Measurements from ENCODE around the gene ETFA.
"Not testable (repeated sequence)": the region's sequence is repeated elsewhere in the genome, so short reads cannot be mapped to it uniquely, and the experiment has no call there.

The ETFA gene

GRCh38 chr15:76267077-76267476, 44.2 kb downstream of the ETFA start:
- no peak for DNase-seq

- DNase-seq: not testable (repeated sequence)
These were observed 45.5 kb downstream of the ETFA start for GRCh38 chr15:76265769-76266168.

- DNase-seq: no peak
These were observed 50.9 kb downstream of the ETFA start for GRCh38 chr15:76260246-76260938.

- no peak for DNase-seq
These were observed 51.9 kb downstream of the ETFA start for GRCh38 chr15:76259392-76259791.

GRCh38 chr15:76258460-76258859, 52.8 kb downstream of the ETFA start:
- DNase-seq: no peak

GRCh38 chr15:76253691-76254473, 57.4 kb downstream of the ETFA start:
- no peak for DNase-seq

- no peak for DNase-seq
These were observed 59.0 kb downstream of the ETFA start for GRCh38 chr15:76252249-76252648.

GRCh38 chr15:76251717-76252116, 59.6 kb downstream of the ETFA start:
- no peak for DNase-seq

GRCh38 chr15:76245072-76245610, 66.1 kb downstream of the ETFA start:
- no peak for DNase-seq

- no peak for DNase-seq
These were observed 71.5 kb downstream of the ETFA start for GRCh38 chr15:76239786-76240185.

GRCh38 chr15:76236350-76236749, 74.9 kb downstream of the ETFA start:
- DNase-seq: no peak

GRCh38 chr15:76235186-76235826, 76.0 kb downstream of the ETFA start:
- DNase-seq: peak; percentile 51

- no peak for DNase-seq
These were observed 76.9 kb downstream of the ETFA start for GRCh38 chr15:76234337-76234889.

- DNase-seq: no peak
These were observed 77.3 kb downstream of the ETFA start for GRCh38 chr15:76233921-76234320.

GRCh38 chr15:76229266-76229665, 82.0 kb downstream of the ETFA start:
- no peak for DNase-seq

GRCh38 chr15:76223521-76223920, 87.7 kb downstream of the ETFA start:
- DNase-seq: no peak

GRCh38 chr15:76222159-76222558, 89.1 kb downstream of the ETFA start:
- DNase-seq: no peak

- DNase-seq: no peak
These were observed 90.0 kb downstream of the ETFA start for GRCh38 chr15:76221085-76221767.

GRCh38 chr15:76217882-76218217, 93.4 kb downstream of the ETFA start:
- no peak for DNase-seq

- no peak for DNase-seq
These were observed 94.0 kb downstream of the ETFA start for GRCh38 chr15:76217029-76217881.

GRCh38 chr15:76215634-76216033, 95.6 kb downstream of the ETFA start:
- DNase-seq: no peak

- DNase-seq: no peak
These were observed 101.3 kb downstream of the ETFA start for GRCh38 chr15:76209942-76210341.
